CD4-positive, alpha-beta T cell treated with Interleukin-15 for 4 hours (primary cell): Measurements from ENCODE around the gene ID1.
"Not testable (repeated sequence)": the region's sequence is repeated elsewhere in the genome, so short reads cannot be mapped to it uniquely, and the experiment has no call there.

Experiments used
- DNase-seq: peaks from one replicate; pipeline ENCODE4 v3.0.0-alpha.2; 2020; ENCODE audit warnings: low spot score

ID1 gene

DNA sequence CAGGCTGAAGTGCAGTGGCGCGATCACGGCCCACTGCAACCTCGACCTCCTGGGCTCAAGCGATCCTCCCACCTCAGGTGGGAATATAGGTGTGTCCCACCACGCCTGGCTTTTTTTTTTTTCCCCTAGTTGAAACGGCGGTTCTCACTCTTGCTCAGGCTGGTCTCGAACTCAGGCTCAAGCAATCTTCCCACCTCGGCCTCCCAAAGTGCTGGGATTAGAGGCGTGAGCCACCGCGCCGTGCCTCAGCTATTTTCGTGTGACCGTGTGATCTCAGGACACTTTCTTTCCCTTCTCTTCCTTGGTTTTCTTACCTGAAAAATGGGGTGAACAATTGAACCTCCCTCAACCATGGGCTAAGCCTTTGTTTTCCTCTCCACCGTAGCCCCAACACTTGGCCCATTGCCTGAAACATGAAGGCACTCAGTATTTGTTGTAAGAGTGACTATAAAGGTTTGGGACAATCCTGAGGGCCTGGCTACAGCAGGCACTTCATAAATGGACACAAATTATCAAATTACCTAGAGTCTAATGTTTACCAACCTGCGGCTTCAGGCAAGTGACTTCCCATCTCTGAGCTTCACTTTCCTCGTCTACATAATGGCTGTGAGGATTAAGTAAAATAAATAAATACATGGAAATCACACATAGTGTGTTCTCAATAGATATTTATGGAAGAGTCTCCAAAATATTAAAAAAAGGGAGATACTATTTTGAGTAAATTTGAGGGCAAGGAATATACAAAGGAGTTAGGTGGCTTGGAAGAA is 31.4 kb upstream of the ID1 start:
- DNase-seq: no peak

DNA sequence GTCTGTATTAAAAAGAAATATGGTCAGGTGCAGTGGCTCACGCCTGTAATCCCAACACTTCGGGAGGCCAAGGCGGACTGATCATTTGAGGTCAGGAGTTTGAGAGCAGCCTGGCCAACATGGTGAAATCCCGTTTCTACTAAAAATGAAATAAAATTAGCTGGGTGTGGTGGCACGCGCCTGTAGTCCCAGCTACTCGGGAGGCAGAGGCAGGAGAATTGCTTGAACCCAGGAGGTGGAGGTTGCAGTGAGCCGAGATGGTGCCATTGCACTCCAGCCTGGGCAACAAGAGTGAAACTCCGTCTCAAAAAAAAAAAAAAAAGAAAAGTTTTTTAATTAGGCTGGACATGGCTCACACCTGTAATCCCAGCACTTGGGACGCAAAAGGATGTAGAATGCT is 30.1 kb upstream of the ID1 start:
- DNase-seq: not testable (repeated sequence)

DNA sequence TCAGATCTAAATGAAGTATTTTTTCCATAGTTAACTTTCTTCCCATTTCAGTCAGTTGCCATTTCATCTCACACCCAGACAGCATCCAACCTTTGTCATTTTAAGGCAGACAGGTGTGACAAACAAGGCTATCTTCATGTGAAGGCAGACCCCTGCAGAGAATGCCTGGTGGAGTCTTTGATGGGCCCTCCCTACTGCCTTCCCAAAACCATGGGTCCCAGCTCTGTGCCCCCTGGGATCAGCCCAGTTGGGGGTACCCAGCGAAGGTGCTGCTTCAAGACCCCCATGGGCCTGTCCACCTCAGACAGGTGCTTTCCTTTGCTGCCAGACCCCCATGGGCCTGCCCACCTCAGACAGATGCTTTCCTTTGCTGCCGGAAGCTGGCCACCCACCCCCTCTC is 28.3 kb upstream of the ID1 start:
- DNase-seq: no peak

DNA sequence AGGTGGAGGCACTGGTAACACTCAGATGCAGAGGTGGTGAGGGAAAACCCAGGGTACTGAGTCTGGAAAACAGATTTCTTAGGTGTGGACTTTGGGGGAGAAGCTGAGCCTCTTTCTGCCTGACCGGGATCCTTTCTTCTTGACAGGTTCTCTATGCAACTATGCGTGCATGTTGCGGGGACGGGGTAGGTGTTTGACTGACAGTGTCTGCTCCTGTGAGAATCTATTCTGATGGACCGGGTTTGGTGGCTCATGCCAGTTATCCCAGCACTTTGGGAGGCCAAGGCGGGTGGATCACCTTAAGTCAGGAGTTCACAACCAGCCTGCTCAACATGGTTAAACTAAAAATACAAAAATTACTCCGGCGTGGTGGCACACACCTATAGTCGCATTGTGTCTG is 27.9 kb upstream of the ID1 start:
- DNase-seq: no peak

DNA sequence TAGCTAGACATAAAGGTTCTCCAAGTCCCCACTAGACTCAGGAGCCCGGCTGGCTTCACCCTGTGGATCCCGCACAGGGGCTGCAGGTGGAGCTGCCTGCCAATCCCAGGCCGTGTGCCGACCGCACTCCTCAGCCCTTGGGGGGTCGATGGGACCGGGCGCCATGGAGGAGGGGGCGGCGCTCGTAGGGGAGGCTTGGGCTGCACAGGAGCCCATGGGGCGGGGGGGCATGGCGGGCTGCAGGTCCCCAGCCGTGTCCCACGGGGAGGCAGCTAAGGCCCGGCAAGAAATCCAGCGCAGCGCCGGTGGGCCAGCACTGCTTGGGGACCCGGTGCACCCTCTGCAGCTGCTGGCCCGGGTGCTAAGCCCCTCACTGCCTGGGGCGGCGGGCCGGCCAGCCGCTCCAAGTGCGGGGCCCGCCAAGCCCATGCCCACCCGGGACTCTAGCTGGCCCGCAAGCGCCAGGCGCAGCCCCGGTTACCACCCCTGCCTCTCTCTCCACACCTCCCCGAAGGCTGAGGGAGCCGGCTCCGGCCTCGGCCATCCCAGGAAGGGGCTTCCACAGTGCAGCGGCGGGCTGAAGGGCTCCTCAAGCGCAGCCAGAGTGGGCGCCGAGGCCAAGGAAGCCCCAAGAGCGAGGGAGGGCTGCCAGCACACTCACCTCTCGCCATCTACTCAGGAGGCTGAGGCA is 26.5 kb upstream of the ID1 start:
- DNase-seq: no peak

DNA sequence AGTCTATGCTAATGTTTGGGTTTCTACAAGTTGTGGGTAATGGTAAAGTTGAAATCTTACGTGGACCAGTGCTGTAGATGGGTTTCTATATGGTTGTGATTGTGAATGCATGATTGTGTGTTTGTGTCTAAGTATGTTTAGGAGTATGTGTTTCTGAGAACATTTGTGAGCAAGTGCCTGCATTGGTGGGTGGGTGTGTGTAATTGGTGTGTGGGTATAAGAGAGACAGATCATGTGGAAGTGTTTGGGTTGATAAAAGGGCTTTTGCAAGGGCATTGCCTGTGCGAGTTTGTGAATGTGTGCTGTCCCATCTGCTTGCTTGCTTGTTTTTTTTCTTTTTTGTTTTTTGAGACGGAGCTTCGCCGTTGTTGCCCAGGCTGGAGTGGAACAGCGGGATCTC is 25.8 kb upstream of the ID1 start:
- no peak for DNase-seq

DNA sequence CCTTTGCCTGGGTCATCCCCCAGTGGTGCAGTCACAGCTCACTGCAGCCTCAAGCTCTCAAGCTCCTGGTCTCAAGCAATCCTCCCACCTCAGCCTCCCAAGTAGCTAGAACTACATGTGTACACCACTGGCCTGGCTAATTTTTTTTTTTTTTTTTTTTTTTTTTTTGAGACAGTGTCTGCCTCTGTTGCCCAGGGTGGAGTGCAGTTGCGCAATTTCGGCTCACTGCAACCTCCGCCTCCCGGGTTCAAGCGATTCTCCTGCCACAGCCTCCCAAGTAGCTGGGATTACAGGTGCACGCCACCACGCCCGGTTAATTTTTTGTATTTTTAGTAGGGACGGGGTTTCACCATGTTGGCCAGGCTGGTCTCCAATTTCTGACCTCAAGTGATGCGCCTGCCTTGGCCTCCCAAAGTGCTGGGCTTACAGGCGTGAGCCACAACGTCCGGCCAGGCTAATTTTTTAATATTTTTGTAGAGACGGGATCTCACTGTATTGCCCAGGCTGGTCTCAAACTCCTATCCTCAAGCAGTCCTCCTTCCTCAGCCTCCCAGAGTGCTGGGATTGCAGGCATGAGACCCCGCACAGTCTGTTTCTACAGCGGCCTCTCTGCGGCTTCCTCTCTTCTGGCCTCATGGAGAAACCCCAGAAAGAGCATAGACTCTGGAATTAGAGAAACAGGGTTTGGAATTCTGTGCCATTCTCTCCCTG is 25.0 kb upstream of the ID1 start:
- DNase-seq: not testable (repeated sequence)

DNA sequence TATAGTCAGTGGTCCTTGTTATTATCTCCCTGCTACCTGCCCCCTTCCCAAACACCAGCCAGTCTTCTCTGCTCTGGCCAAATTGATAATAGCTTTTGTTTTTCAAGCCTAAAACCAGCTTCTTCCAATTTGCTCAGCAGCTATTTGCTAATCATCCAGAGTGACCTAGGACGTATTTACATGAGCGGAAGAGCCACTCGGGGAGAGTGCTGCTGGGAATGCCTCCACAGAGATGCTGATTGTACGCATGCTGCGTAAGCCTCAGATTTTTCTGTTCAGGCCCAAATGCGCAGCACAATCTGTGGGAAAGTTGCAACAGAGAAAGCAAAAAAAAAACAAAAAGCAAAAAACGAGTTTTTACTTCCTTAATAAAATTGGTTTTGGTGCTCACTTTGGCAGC is 24.4 kb upstream of the ID1 start:
- DNase-seq: no peak

DNA sequence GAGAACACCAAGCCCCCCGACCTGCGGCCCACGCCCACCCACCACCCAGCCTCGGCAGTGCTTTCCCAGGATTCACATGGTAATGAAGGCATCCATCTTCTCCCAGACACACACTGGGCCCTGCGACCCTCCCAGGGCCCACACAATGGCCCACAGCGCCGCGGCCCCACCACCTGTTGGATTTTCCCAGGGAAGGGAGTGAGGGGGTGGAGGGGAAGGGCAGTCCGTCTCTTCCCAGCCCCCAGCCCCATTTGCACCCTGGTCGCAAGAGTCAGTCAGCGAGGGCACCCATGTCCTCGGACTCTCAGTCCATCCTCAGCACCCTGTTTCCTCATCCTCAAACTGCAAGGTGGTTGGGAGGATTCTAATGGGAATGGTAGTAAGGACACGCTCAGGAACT is 23.7 kb upstream of the ID1 start:
- no peak for DNase-seq

DNA sequence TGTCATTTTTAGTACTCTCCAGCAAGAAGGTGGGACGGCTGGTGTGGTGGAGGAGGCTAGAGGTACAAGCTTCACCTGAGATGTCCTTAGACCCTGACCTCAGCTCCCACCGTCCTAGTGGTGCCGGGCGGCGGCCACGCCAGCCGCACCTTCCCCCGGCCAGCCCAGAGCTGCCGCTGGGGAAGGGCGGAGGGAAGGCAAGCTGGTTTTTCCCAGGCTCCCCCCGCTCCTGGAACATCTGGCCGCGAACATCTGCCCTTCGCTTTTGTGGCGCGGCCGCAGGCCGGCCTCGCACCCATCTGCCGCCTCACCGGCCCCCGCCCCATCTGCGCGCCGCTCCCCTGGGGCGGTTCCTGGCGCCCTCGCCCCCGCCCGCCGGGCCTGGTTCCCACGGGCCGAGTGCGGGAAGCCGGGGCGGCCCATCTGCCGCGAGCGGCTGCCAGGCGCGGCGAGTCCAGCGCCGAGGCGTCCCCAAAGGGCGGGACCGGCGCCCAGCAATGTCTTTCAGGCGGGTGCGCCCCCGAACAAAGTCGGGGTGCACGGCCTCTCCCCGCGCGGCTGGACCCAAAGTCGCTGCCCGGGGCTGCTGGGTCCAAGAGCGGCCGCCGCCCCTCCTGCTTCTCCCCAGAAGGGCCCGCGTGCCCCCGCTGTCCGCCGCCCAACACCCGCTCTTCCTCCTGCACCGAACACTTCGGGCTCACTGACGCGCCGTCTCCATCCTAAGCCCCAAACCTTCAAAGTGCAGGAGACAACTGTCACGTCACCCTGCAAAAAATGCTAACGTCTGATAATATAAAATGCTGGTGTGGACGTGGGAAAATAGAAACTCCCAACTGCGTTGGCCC is 17.3 kb upstream of the ID1 start:
- no peak for DNase-seq

DNA sequence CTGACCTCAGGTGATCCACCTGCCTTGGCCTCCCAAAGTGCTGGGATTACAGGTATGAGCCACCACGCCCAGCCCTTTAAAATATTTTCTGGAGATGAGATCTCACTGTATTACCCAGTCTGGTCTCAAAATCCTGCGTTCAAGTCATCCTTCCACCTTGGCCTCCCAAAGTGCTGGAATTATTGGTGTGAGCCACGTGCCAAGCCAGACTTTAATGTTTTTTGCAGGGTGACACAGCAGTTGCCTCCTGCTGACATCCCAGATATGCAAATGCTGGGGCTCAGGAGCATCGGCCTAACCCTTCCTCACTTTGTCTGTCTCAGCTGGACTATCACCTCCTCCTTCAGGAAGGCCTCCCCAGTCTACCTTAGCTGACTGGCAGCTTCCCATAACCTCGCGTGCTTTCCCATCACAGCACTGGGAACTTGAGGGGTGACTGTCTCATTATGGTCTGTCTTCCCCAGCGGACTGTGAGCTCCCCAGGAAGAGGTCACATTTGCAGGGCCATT is 14.3 kb upstream of the ID1 start:
- no peak for DNase-seq

DNA sequence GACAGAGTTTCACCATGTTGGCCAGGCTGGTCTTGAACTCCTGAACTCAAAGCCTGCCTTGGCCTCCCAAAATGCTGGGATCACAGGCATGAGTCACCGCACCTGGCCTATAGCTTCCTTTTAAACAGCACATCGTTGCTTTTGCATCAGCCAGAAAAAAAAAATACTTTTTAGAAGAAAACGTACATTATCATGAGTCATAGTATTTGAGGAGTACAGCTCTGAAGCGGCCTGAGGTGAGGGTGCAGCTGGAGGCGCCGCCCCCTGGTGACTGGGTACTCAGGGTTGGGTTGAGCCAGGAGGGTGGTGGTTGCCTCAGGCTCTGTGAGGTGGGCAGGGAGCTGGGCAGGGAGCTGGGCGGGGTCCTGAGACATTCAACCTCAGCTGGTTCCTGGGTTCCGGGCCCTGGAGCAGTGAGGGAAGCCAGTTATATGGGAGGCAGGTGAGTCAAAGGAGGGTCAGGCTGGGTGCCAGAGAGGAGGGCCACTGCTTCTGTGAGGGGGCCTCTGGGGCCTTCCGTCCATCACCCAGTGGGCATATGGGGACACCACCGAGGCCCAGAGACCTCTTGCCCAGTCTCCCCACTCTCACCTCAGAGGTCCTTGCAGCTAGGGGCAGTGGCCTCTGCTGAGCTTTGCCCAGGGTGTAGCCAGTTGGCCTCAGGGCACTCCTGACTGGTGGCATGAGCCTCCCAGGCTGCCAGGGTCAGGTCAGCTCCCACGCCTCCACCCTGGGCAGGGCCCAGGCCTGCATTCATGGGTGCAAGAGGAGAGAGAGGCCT is 11.7 kb upstream of the ID1 start:
- DNase-seq: no peak

DNA sequence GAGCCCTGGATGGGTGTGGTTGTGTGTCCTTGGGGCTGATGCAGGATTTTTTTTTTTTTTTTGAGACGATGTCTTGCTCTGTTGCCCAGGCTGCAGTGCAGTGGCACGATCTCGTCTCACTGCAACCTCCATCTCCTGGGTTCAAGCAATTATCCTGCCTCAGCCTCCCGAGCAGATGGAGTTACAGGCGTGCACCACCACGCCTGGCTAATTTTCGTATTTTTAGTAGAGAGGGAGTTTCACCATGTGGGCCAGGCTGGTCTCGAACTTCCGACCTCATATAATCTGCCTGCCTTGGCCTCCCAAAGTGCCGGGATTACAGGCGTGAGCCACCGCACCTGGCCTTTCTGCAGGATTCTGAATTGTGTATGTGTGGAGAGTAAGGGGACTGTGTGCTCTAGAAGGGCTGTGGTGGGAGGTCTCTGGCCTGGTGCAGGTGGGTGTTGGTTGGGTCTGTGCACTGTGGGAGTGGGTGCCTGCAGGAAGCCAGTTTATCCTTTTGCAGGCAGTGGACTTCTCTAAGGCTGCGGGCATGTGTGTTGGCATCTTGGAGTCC is 11.0 kb upstream of the ID1 start:
- DNase-seq: no peak

DNA sequence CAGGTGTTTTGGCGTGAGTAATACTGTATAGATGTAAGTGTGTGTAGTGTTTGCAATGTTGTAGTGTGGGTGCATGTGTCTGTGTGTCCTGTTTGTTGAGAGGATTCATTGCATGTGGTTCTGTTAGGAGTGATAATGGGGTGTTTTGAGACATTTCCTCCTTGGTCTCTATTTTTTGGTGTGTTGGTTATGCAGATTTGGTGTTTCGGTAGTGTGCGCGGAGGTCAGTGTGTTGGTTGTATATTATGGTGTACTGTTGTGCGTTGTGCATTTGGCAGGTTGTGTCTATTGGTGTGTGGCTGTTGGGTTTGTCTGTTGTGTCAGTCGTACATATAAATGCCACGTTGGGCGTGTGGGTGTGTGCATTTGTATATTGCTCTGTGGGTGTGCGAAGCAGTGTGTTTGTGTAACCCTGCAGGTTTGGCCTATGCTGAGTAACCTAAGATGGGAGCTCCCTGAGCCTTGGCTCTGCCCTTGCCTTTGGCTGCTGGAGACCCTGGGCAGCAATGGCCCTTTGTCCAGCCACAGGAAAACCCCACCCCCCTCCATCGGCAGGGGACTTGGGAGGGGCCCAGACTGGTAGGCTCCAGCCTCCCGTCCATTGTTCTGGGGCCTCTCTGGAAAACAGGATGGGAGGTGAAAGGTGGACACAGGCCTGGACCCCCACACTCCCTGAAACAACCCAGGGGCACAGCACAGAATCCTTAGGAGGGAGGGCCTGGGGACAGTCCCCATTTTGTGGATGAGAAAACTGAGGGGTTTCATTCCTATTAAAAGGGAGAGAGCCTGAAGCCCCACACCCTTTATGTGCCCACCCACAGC is 10.3 kb upstream of the ID1 start:
- DNase-seq: no peak

DNA sequence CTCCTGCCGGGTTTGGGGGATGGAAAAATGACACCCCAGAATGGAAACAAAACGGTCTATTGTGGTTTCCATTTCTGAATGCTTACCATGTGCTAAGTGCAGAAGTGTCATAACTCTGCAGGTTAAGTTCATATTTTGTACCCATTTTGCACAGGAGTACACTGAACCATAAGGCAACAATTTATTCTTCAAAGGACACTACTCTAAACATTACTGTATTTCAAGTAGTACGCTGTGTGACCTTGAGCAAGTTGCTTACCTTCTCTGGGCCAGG is 9.8 kb upstream of the ID1 start:
- no peak for DNase-seq

DNA sequence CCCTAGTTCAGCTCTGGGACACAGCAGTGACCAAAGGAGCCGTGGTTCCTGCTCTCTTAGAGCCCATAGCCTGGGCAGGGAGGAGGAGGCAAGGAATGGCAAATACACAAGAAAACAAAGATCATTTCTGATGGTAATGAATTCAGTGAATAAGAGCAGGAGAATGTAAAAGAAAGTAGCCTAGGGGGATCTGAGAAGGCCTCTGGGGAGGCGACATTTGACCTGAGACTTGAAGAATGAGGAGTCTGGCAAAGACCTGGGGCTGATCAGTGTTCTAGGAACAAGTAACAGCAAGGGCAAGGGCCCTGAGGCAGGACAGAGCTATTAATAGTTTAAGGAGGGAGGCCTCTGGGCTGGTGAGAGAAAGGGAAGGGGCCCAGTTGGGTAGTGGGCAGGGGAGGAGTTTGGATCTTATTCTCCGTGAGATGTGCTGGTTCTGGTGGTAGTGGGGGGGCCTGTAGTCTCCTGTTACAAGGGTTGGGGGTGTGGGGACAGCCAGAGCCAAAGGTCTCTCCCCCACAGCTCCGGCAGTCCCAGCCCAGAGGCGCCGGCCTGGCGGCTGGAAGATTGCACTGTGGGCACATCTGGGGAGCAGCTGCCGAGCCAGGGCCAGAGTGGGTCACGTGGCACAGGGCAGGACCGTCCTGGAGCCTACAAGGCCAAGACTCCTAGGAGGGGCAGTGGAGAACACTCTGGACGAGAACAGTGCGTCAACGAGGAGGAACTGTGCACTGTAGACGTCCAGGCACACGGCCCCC is 9.3 kb upstream of the ID1 start:
- DNase-seq: no peak

DNA sequence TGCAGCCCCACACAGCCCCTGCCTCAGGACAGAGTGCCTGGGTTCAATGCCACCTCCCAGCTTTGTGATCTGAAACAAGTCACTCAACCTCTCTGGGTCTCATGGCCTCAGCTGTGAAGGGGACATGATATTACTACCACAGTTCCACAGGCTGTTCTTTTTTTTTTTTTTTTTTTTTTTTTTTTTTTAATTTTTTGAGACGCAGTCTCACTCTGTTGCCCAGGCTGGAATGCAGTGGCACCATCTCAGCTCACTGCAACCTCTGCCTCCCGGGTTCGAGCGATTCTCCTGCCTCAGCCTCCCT is 8.7 kb upstream of the ID1 start:
- DNase-seq: not testable (repeated sequence)

DNA sequence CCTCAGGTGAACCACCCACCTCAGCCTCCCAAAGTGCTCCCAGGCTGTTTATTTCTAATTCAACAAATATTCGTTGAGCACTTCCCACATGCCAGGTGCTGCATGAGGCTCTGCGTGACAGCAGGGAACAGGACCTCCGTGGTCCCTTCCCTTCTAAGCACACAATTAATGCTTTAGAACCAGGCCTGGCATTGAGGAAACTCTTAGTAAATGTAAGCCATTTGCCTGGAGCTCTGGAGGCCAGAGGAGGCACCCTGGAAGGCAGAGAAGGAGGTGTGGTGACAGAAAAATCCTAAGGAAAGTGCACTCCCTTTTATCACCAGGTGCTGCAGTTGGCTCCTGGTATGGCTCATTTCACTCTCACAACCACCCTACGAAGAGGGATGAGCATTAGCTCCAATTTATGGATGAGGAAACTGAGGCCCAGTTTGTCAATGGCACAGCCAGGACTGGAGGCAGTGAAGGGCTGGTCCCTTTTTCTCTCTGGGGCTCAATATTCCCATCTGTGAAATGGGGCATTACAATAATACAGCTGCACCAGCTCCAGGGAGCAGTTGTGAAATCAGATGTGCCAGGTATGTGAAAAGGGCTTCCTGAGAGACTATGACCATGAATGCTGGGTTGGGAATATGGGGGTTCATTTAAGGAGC is 8.1 kb upstream of the ID1 start:
- no peak for DNase-seq

DNA sequence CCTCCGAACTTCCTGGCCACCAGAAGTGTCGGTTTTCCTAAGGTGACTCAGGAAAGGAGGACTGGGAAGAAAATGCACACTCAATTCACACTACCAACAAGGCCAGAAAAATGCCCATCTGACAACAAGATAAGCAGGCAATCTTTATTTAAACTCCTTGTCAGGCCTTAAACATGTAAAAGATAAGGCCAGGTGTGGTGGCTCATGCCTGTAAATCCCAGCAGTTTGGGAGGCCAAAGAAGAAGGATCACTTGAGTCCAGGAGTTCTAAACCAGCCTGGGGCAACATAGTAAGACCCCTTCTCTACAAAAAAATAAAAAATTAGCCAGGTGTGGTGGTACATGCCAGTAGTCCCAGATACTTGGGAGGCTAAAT is 7.6 kb upstream of the ID1 start:
- no peak for DNase-seq

DNA sequence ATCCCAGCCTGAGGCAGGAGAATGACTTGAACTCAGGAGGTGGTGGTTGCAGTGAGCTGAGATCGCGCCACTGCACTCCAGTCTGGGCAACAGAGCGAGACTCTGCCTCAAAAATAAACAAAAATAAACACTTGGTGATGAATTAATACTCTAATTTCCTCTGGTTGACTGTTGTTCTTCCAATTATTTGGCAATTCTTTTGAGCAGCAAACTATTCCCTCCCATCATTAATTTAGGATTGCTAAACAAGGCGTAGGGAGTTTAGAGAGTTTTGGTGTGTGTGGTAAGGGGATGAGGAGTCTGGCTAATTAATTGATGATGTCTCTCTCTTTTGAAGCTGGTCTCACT is 2.7 kb upstream of the ID1 start:
- DNase-seq: no peak
